K562 (cell line): ENCODE measurements around the gene SESN2. TPM values are rescaled to one million over a fixed set of nuclear protein-coding genes. Genes with fewer than 3 reads are reported as not detected.

ENCODE experiments used
- ARID2 ChIP-seq: fragments of 450-650 bp; IDR thresholded peaks from 2 replicates; pipeline ENCODE4 v1.6.1; 2017; ENCODE audit warnings: antibody characterized with exemption, mild to moderate bottlenecking
- C11orf30 ChIP-seq: fragments of 450-650 bp; IDR thresholded peaks from 2 replicates; pipeline ENCODE4 v1.6.1; 2016; ENCODE audit warnings: low read depth, mild to moderate bottlenecking
- CBX3 ChIP-seq, 2 experiments: IDR thresholded peaks; 1 replicate in 1 of 2; 2 replicates in 1 of 2; pipeline ENCODE4 v1.6.1; 2012; ENCODE audit warnings: inconsistent platforms in 2 of 2, low read length in 2 of 2, borderline replicate concordance in 1 of 2, control low read depth in 1 of 2
- CHD2 ChIP-seq: IDR thresholded peaks from 2 replicates; pipeline ENCODE4 v1.6.1; 2011; ENCODE audit warnings: low read depth, low read length
- CTBP1 ChIP-seq: fragments of 450-650 bp; IDR thresholded peaks from 2 replicates; pipeline ENCODE4 v1.6.1; 2016; ENCODE audit warnings: borderline replicate concordance
- E2F3 ChIP-seq: fragments of 250-450 bp; sonication (Bioruptor Pico); IDR thresholded peaks from 2 replicates; pipeline ENCODE4 v1.4.0; 2020; ENCODE audit warnings: mild to moderate bottlenecking
- EP400 ChIP-seq: fragments of 450-650 bp; IDR thresholded peaks from 2 replicates; pipeline ENCODE4 v1.6.1; 2017; ENCODE audit warnings: antibody characterized with exemption, mild to moderate bottlenecking, moderate library complexity
- FOXA1 ChIP-seq: fragments of 450-650 bp; IDR thresholded peaks from 2 replicates; pipeline ENCODE4 v1.6.1; 2016; ENCODE audit warnings: mild to moderate bottlenecking, borderline replicate concordance
- FOXK1 ChIP-seq: sonication (generic); formaldehyde crosslinking; IDR thresholded peaks from 2 replicates; pipeline ENCODE4 v1.8.0; 2022; ENCODE audit warnings: missing genetic modification reagents, mild to moderate bottlenecking, borderline replicate concordance
- GTF2E2 ChIP-seq: fragments of 200-800 bp; sonication (Bioruptor generic); IDR thresholded peaks from 2 replicates; pipeline ENCODE4 v1.6.1; 2016; ENCODE audit warnings: missing genetic modification characterization, missing compliant biosample characterization
- HDAC3 ChIP-seq: fragments of 450-650 bp; IDR thresholded peaks from 2 replicates; pipeline ENCODE4 v1.6.1; 2018; ENCODE audit warnings: borderline replicate concordance, mild to moderate bottlenecking, moderate library complexity; ENCODE audit not compliant: partially characterized antibody
- KDM1A ChIP-seq, 2 experiments: fragments of 450-650 bp; IDR thresholded peaks; 2 replicates each; pipeline ENCODE4 v1.6.1; 2016; ENCODE audit warnings: mild to moderate bottlenecking in 2 of 2
- L3MBTL2 ChIP-seq: fragments of 450-650 bp; IDR thresholded peaks from 2 replicates; pipeline ENCODE4 v1.6.1; 2016; ENCODE audit warnings: mild to moderate bottlenecking, moderate library complexity
- LARP7 ChIP-seq: fragments of 450-650 bp; IDR thresholded peaks from 2 replicates; pipeline ENCODE4 v1.6.1; 2016
- MEIS2 ChIP-seq: fragments of 450-650 bp; IDR thresholded peaks from 2 replicates; pipeline ENCODE4 v1.6.1; 2014; ENCODE audit warnings: mild to moderate bottlenecking; ENCODE audit not compliant: partially characterized antibody
- RAD21 ChIP-seq, 2 experiments: fragments of 250-450 bp in 1 of 2; fragments of 450-650 bp in 1 of 2; sonication (Bioruptor Pico) in 1 of 2; formaldehyde crosslinking in 1 of 2; IDR thresholded peaks in 1 of 2; conservative IDR thresholded peaks in 1 of 2; 2 replicates each; pipeline versions ENCODE4 v1.4.0 to v1.8.0; 2020 to 2022; ENCODE audit warnings: mild to moderate bottlenecking in 2 of 2, moderate library complexity in 1 of 2
- SETDB1 ChIP-seq: IDR thresholded peaks from one replicate; pipeline ENCODE4 v1.6.1; 2012; ENCODE audit warnings: low read length, control low read depth, inconsistent platforms
- ZBTB1 ChIP-seq: sonication (generic); formaldehyde crosslinking; IDR thresholded peaks from 2 replicates; pipeline ENCODE4 v1.8.1; 2023; ENCODE audit warnings: missing genetic modification reagents, low read depth, mild to moderate bottlenecking, borderline replicate concordance
- polyA plus RNA-seq, 8 experiments: library from polyadenylated mRNA; depleted of rRNA in 4 of 8; stranded (reverse) in 5 of 8; unstranded in 3 of 8; fragments of >200 nt; fragmentation: Nextera tagmentation in 2 of 8; fragmentation: Illumina TruSeq in 1 of 8; extraction: Ambion mirVana in 2 of 8; extraction: Trizol in 1 of 8; gene quantifications; 2 replicates each; pipeline versions ENCODE4 v1.2.1 to v1.2.3, GENCODE V29; 2011 to 2014; ENCODE audit warnings: inconsistent platforms in 1 of 8, missing spikeins in 1 of 8
- total RNA-seq, 7 experiments: library from RNA; depleted of rRNA in 6 of 7; stranded (reverse); fragments of >200 nt in 6 of 7; fragmentation: Illumina TruSeq in 2 of 7; extraction: Trizol in 2 of 7; gene quantifications; 2 replicates each; pipeline versions ENCODE4 v1.2.1 to v1.2.3, GENCODE V29; 2011 to 2021; ENCODE audit warnings: low replicate concordance in 1 of 7
- TF ChIP-seq, protein P1 (sequence below): fragments of 450-650 bp; IDR thresholded peaks from 2 replicates; pipeline ENCODE4 v1.6.1; 2016; ENCODE audit warnings: low read depth
- TF ChIP-seq, protein P2 (sequence below), 2 experiments: fragments of 450-650 bp in 1 of 2; sonication (generic) in 1 of 2; formaldehyde crosslinking in 1 of 2; IDR thresholded peaks in 1 of 2; conservative IDR thresholded peaks in 1 of 2; 2 replicates each; pipeline versions ENCODE4 v1.6.1 to v1.8.1; 2016 to 2023; ENCODE audit warnings: mild to moderate bottlenecking in 2 of 2, moderate library complexity in 2 of 2, inconsistent platforms in 1 of 2, missing genetic modification reagents in 1 of 2

SESN2 gene
- total and polyA plus RNA-seq, 9 of the 15 experiments (the other 6 are each of a cell fraction or from before 2014, with no cell fraction given), result 3.7 to 71.3 (median 16.8) TPM

DNA sequence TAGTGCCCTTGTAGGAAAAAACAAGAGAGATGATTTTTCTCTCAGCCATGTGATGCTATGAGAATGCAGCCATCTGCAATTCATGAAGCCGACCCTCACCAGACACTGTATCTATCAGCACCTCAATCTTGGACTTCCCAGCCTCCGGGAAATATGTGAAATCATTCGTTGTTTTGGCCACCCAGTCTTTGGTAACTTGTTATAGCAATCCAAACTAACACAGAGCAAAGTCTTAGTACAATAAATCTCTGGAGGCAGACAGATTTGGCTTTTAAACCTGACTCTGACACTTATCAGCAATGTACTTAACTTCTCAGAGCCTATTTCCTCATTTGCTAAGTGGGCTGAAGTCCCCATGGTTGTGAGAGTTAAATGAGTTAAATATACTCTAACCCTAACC lies 64.4 kb downstream of the SESN2 start (continued):
- TF ChIP-seq SETDB1, result no peak
- TF ChIP-seq FOXK1, result no peak
- no peak for TF ChIP-seq ZBTB1 (CRISPR knock-in tag)
- TF ChIP-seq EP400, result no peak
- no peak for TF ChIP-seq RAD21 (CRISPR knock-in tag; conservative IDR thresholded peaks at IDR 0.05 in 1 of 2, IDR thresholded peaks at IDR 0.05 in 1 of 2)
- no peak for TF ChIP-seq C11orf30
- TF ChIP-seq KDM1A (IDR thresholded peaks at IDR 0.05), result peak; percentile 64 to 66; a peak in 3 of 4 replicates
- no peak for TF ChIP-seq LARP7
- TF ChIP-seq GTF2E2 (tag), result peak; percentile 36; the same call in 1 of the 2 replicates
- no peak for TF ChIP-seq ARID2
- TF ChIP-seq E2F3, result no peak
- TF ChIP-seq, protein P1, sequence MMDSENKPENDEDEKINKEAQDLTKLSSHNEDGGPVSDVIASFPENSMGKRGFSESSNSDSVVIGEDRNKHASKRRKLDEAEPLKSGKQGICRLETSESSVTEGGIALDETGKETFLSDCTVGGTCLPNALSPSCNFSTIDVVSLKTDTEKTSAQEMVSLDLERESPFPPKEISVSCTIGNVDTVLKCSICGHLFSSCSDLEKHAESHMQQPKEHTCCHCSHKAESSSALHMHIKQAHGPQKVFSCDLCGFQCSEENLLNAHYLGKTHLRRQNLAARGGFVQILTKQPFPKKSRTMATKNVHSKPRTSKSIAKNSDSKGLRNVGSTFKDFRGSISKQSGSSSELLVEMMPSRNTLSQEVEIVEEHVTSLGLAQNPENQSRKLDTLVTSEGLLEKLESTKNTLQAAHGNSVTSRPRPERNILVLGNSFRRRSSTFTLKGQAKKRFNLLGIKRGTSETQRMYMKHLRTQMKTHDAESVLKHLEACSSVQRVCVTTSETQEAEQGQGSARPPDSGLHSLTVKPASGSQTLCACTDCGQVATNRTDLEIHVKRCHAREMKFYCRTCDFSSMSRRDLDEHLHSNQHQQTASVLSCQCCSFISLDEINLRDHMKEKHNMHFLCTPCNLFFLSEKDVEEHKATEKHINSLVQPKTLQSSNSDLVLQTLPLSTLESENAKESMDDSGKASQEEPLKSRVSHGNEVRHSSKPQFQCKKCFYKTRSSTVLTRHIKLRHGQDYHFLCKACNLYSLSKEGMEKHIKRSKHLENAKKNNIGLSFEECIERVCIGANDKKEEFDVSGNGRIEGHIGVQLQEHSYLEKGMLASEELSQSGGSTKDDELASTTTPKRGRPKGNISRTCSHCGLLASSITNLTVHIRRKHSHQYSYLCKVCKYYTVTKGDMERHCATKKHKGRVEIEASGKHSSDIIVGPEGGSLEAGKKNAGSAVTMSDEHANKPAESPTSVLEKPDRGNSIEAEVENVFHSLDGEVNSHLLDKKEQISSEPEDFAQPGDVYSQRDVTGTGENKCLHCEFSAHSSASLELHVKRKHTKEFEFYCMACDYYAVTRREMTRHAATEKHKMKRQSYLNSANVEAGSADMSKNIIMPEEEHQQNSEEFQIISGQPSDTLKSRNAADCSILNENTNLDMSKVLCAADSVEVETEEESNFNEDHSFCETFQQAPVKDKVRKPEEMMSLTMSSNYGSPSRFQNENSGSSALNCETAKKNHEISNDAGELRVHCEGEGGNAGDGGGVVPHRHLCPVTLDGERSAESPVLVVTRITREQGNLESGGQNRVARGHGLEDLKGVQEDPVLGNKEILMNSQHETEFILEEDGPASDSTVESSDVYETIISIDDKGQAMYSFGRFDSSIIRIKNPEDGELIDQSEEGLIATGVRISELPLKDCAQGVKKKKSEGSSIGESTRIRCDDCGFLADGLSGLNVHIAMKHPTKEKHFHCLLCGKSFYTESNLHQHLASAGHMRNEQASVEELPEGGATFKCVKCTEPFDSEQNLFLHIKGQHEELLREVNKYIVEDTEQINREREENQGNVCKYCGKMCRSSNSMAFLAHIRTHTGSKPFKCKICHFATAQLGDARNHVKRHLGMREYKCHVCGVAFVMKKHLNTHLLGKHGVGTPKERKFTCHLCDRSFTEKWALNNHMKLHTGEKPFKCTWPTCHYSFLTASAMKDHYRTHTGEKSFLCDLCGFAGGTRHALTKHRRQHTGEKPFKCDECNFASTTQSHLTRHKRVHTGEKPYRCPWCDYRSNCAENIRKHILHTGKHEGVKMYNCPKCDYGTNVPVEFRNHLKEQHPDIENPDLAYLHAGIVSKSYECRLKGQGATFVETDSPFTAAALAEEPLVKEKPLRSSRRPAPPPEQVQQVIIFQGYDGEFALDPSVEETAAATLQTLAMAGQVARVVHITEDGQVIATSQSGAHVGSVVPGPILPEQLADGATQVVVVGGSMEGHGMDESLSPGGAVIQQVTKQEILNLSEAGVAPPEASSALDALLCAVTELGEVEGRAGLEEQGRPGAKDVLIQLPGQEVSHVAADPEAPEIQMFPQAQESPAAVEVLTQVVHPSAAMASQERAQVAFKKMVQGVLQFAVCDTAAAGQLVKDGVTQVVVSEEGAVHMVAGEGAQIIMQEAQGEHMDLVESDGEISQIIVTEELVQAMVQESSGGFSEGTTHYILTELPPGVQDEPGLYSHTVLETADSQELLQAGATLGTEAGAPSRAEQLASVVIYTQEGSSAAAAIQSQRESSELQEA, result no peak
- no peak for TF ChIP-seq CTBP1
- TF ChIP-seq HDAC3, result no peak
- TF ChIP-seq, protein P2, sequence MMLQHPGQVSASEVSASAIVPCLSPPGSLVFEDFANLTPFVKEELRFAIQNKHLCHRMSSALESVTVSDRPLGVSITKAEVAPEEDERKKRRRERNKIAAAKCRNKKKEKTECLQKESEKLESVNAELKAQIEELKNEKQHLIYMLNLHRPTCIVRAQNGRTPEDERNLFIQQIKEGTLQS (IDR thresholded peaks at IDR 0.05), result no peak
- TF ChIP-seq, protein P2 (CRISPR knock-in tag; conservative IDR thresholded peaks at IDR 0.05), result no peak
- peak; percentile 89 for TF ChIP-seq MEIS2
- no peak for TF ChIP-seq CBX3 (IDR thresholded peaks at IDR 0.05; ENCODE audit: borderline replicate concordance in 1 of 2, low read length in 2 of 2)
- TF ChIP-seq FOXA1, result no peak
- TF ChIP-seq CHD2, result no peak
- no peak for TF ChIP-seq L3MBTL2
